Measurements from ENCODE around the gene SLC12A5.
"Not testable (repeated sequence)": the region's sequence is repeated elsewhere in the genome, so short reads cannot be mapped to it uniquely, and the experiment has no call there.

Gene SLC12A5

DNA sequence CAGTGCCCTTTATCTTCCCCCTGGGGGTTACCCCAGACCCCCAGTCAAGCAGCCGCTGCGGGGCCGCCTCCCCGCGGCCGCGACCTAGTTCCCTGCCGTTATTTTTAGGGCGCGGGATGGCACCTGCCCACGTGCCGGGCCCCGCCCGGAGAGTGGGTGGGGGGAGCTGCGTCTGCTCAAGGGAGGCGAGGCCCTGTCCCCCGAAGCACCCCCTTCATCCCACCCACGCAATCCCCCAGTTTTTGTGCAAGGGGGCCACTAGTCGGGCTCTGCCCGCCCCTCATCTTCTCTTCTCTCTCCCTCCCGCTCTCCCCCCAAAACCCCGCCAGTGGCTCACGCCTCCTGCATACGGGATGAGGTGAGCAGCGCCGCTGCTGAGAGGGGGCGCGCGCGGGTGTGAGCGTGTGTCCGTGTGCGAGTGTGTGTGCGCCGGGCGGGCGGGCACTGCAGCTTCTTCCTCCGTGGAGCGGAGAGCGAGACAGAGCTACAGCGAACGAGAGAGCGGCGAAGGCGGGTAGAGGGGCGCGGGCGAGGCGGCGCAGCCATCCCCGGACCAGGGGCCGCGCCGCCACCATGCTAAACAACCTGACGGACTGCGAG is at the start of gene SLC12A5:
Gene SLC12A5, plus strand, starts transcription at position 444 of the 600 bp plus-strand sequence. Its CDS starts 130 bp downstream, at position 574.
- no peak for DNase-seq (ENCODE audit: low read depth in 2 of 2, low spot score in 1 of 2)

- DNase-seq (ENCODE audit: low read depth in 2 of 2, low spot score in 1 of 2), result no peak
These were observed 47.8 kb upstream of the SLC12A5 start for GRCh38 chr20:45981261-45981660.

DNA sequence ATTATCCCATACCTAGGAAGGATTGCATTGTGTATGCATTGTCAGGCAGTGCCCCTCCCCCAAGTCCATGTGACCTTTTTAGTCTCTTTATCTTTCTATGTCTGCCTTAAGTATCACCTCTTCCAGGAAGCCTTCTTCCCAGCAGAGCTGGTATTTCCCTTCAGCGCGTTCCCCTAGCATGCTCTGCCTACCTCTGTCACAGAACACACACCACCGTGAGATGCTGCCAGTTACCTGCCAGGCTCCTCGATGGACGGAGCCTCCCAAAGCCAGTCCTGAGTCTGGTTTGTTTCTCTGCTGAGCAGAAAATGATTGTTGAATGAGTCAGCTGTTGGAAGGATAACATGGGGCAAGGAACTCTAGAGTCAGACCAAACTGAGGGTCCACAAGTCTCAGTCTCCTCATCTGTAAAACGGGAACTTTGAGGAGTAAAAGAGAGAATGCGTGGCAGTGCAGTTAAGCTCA is 45.7 kb upstream of the SLC12A5 start:
- DNase-seq (ENCODE audit: low read depth in 2 of 2, low spot score in 1 of 2), result no peak

DNA sequence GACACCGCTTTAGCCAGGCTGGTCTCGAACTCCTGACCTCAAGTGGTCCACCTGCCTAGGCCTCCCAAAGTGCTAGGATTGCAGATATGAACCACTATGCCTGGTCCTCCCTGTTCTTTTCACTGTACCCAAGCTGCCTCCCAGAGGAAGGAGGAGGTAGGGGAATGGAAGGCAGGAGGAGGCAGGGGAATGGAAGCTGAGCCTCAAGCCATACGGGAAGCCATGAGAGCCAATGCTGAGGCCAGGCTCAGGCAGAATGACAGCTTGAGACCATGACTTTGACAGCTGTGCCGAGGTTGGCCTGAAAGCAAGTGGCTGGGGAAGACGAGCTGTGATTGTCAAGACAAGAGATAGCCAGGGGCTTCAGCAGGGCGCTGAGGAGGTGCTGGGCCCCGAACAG is 43.4 kb upstream of the SLC12A5 start:
- DNase-seq (ENCODE audit: low read depth in 2 of 2, low spot score in 1 of 2), result no peak

DNA sequence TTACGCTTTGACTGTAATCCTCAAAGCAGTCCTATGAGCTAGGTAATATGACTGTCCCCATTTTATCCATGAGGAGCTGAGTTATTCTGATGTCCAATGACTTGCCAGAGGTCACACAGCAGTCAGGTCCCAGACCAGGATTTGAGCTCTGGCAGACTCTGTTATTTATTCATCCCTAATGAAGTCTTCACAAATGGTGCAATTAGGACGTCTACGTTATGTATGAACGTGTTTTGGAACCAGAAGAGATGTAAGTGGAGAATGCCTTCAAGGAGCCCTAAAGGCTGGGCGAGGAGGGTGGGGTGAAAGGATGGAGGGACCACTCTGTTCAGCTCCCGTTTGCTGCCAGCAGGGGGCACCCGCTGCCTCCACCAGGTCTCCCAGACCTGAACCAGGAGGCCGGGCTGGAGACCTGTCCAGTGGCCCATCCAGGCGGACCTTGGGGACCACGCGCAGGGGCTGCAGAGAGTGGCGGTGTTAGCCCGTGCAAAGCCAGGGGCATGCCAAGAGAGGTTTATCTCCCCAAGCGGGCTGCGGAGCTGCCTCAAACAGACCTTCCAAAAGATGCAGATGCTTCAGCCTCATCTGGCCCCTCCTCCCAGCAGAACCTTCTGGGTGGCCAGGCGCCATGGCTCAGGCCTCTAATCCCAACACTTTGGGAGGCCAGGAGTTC is 41.8 kb upstream of the SLC12A5 start:
- DNase-seq (ENCODE audit: low read depth in 2 of 2, low spot score in 1 of 2), result peak; percentile 55 to 62

DNA sequence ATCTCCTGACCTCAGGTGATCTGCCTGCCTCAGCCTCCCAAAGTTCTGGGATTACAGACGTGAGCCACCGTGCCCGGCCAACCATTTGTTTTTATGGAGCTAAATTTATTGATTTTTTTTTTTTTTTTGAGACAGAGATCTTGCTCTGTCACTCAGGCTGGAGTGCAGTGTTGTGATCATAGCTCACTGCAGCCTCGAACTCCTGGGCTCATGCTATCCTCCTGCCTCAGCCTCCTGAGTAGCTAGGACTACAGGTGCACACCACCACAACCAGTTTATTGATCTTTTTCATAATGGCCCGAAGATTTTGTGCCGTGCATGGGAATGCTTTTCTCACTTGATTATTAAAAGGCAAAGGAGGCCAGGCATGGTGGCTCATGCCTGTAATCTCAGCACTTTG is 40.2 kb upstream of the SLC12A5 start:
- not testable (repeated sequence) for DNase-seq (ENCODE audit: low read depth in 2 of 2, low spot score in 1 of 2)

DNA sequence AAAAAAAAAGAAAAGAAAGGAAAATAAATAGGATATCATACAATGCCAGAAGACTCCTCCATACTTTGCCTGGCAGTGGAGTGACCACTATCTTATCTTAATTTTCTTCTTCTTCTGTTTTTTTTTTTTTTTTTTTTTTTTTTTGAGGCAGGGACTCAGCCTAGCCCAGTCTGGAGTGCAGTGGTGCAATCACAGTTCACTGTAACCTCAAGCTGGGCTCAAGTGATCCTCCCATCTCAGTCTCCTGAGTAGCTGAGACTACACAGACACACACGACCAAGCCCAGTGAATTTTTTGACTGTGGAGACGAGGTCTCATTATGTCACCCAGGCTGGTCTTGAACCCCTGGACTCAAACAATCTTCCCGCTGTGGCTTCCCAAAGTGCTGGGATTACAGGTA is 37.4 kb upstream of the SLC12A5 start:
- DNase-seq (ENCODE audit: low read depth in 2 of 2, low spot score in 1 of 2), result no peak

- DNase-seq (ENCODE audit: low read depth in 2 of 2, low spot score in 1 of 2), result no peak
These were observed 35.6 kb upstream of the SLC12A5 start for GRCh38 chr20:45993197-45993951.

- no peak for DNase-seq (ENCODE audit: low read depth in 2 of 2, low spot score in 1 of 2)
These were observed 34.1 kb upstream of the SLC12A5 start for GRCh38 chr20:45994761-45995493.

- not testable (repeated sequence) for DNase-seq (ENCODE audit: low read depth in 2 of 2, low spot score in 1 of 2)
These were observed 33.4 kb upstream of the SLC12A5 start for GRCh38 chr20:45995495-45996097.

GRCh38 chr20:45997187-45997586 is 31.8 kb upstream of the SLC12A5 start:
- DNase-seq (ENCODE audit: low read depth in 2 of 2, low spot score in 1 of 2), result no peak

GRCh38 chr20:45998337-45998736 is 30.7 kb upstream of the SLC12A5 start:
- no peak for DNase-seq (ENCODE audit: low read depth in 2 of 2, low spot score in 1 of 2)

DNA sequence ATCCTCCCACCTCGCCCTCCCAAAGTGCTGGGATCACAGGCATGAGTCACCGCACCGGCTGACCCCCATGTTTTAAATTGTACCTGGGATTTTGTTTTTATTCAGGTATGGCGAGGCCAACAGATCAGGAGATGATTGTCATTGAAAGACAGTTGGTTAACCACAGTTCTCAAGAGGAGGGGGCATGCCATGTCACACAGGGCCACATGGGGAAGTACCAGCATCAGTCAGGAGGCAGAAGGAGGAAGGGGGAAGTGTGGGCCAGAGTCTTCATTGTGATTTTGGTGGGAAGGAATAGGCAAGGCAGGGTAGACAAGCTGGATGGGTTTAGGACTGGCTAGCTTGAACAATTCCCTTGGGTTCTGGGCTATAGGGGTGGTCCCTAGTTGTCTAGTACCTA is 30.3 kb upstream of the SLC12A5 start:
- no peak for DNase-seq (ENCODE audit: low read depth in 2 of 2, low spot score in 1 of 2)

GRCh38 chr20:45999557-46000261 is 29.3 kb upstream of the SLC12A5 start:
- DNase-seq (ENCODE audit: low read depth in 2 of 2, low spot score in 1 of 2), result no peak

DNA sequence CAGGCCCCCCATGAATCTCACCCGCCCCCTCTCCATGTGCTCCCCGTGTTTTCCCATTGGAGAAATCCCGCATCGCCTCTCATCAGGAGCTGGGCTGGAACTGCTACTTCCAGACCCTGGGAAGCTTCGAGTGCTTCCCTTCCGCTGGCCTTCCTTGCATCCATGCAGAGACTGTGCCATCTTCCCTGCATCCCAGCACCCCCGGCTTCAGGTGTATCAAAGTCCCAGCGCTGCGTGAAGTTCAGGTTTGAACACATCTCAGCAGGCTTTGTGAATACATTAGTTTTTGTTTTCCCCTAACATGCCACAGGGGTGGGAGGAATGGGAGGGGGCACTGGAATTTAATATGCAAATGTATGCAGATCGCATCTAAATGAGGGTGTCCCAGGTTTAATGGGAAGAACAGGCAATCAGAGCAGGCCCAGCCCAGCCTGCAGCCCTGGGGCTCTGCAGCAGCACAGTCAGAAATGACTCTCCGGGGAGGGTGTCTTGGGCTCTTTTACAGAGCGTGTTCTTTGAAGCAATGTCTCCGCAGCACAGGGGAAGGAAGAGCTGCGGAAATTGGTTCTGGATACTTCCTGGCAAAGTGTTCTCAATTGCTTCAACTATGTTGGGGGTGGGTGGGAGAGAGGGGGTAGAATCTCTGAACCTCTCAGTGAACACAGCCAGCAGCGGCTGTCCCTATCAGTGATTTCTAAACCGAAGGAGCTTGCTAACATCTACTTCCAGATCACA is 28.6 kb upstream of the SLC12A5 start:
- DNase-seq (ENCODE audit: low read depth in 2 of 2, low spot score in 1 of 2), result no peak

DNA sequence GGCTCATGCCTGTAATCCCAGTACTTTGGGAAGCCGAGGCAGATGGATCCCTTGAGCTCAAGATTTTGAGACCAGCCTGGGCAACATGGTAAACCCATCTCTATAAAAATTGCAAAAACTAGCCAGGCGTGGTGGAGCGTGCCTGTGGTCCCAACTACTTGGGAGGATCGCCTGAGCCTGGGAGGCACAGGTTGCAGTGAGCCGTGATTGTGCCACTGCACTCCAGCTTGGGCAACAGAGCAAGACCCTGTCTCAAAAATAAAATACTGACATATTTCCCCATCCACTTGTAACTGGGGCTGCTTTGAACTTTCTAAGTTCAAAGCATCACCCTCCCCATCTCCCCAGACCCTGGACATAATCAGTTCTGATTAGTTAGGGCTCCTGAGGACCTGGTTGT is 27.5 kb upstream of the SLC12A5 start:
- DNase-seq (ENCODE audit: low read depth in 2 of 2, low spot score in 1 of 2), result no peak

DNA sequence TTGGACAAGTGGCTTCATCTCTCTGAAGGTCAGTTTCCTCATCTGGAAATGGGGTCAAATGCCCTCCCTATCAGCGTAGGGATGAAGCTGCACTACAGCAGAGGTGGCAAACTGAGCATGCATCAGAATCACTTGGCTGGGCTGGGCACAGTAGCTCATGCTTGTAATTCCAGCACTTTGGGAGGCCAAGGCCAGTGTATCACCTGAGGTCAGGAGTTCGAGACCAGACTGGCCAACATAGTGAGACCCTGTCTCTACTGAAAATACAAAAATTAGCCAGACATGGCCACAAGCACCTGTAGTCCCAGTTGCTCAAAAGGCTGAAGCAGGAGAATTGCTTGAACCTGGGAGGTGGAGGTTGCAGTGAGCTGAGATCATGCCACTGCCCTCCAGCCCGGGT is 27.0 kb upstream of the SLC12A5 start:
- no peak for DNase-seq (ENCODE audit: low read depth in 2 of 2, low spot score in 1 of 2)

GRCh38 chr20:46004187-46004586 is 24.8 kb upstream of the SLC12A5 start:
- no peak for DNase-seq (ENCODE audit: low read depth in 2 of 2, low spot score in 1 of 2)

- no peak for DNase-seq (ENCODE audit: low read depth in 2 of 2, low spot score in 1 of 2)
These were observed 24.0 kb upstream of the SLC12A5 start for GRCh38 chr20:46004889-46005473.

Data from stimulated activated CD8-positive, alpha-beta memory T cell treated with anti-CD3 and anti-CD28 coated beads, Interleukin-4, amount 100 ng/mL, for 1 hour (primary cell).